Keratinocyte (primary cell): ENCODE measurements around the gene PRXL2B.

Experiments used
- EZH2 ChIP-seq: IDR thresholded peaks from one replicate; pipeline ENCODE4 v1.6.1; 2012; ENCODE audit warnings: inconsistent platforms, mild to moderate bottlenecking, low read length, moderate library complexity
- TF ChIP-seq, protein P1 (sequence below), 3 experiments: IDR thresholded peaks in 1 of 3; conservative IDR thresholded peaks in 1 of 3; optimal IDR thresholded peaks in 1 of 3; 2 replicates in 2 of 3; 3 replicates in 1 of 3; pipeline versions ENCODE3 to v1.5.1; 2011; ENCODE audit warnings: low read length in 3 of 3, mild to moderate bottlenecking in 3 of 3, moderate library complexity in 2 of 3, control low read depth in 1 of 3, inconsistent platforms in 1 of 3; ENCODE audit not compliant: insufficient read depth in 2 of 3; ENCODE audit errors: extremely low read depth in 1 of 3

DNA sequence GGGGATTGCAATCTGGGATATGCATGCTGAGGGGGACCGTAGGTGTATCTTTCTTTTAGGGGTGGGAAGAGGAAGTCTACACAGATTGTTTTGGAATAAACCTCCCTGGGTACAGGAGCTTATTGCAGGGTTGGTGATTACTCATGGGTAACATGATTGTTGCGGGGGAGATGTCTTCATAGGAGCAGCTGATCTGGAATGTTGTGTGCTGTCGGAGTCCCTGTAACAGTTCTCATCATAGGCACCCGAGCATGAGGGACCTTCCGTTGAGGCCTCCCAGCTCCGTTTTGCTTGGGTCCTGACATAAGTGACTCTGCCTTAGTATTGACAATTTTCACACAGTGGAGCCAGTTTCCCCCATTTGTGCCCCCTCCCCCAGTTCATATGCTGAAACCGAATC, 4.2 kb upstream of the PRXL2B start:
- TF ChIP-seq, protein P1, sequence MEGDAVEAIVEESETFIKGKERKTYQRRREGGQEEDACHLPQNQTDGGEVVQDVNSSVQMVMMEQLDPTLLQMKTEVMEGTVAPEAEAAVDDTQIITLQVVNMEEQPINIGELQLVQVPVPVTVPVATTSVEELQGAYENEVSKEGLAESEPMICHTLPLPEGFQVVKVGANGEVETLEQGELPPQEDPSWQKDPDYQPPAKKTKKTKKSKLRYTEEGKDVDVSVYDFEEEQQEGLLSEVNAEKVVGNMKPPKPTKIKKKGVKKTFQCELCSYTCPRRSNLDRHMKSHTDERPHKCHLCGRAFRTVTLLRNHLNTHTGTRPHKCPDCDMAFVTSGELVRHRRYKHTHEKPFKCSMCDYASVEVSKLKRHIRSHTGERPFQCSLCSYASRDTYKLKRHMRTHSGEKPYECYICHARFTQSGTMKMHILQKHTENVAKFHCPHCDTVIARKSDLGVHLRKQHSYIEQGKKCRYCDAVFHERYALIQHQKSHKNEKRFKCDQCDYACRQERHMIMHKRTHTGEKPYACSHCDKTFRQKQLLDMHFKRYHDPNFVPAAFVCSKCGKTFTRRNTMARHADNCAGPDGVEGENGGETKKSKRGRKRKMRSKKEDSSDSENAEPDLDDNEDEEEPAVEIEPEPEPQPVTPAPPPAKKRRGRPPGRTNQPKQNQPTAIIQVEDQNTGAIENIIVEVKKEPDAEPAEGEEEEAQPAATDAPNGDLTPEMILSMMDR (optimal IDR thresholded peaks at IDR 0.05 in 1 of 3, IDR thresholded peaks at IDR 0.05 in 1 of 3, conservative IDR thresholded peaks at IDR 0.05 in 1 of 3; ENCODE audit: extremely low read depth in 1 of 3, insufficient read depth in 2 of 3, low read length in 3 of 3), result no peak
- no peak for TF ChIP-seq EZH2
